Loucy (cell line): Measurements from ENCODE around the gene CGN.

Experiments used
- H2AFZ ChIP-seq: fragments of 200-600 bp; sonication (generic); 2 replicates; pipeline ENCODE4 v1.6.0; 2016; ENCODE audit warnings: antibody characterized with exemption, mild to moderate bottlenecking, low read length, moderate library complexity
- H3F3A ChIP-seq: fragments of 200-600 bp; 2 replicates; pipeline ENCODE4 v1.6.0; 2016; ENCODE audit warnings: antibody characterized with exemption, low read depth, mild to moderate bottlenecking
- H3K27me3 ChIP-seq: fragments of 200-600 bp; sonication (generic); 2 replicates; pipeline ENCODE4 v1.6.1; 2014; ENCODE audit warnings: low read length, mild to moderate bottlenecking; ENCODE audit not compliant: insufficient read depth, poor library complexity, severe bottlenecking
- H3K36me3 ChIP-seq: fragments of 200-600 bp; sonication (generic); 2 replicates; pipeline ENCODE4 v1.6.1; 2016; ENCODE audit warnings: low read length; ENCODE audit not compliant: insufficient read depth
- H3K4me1 ChIP-seq: fragments of 200-600 bp; sonication (generic); 2 replicates; pipeline ENCODE4 v1.5.1; 2014; ENCODE audit warnings: low read length, mild to moderate bottlenecking; ENCODE audit not compliant: insufficient read depth, poor library complexity, severe bottlenecking
- H3K4me2 ChIP-seq: fragments of 200-600 bp; sonication (generic); 2 replicates; pipeline ENCODE4 v1.6.0; 2014; ENCODE audit warnings: antibody characterized with exemption, low read length, low read depth, mild to moderate bottlenecking; ENCODE audit not compliant: poor library complexity, severe bottlenecking
- H3K4me3 ChIP-seq: fragments of 200-600 bp; sonication (generic); 2 replicates; pipeline ENCODE4 v1.5.1; 2014; ENCODE audit warnings: low read length, mild to moderate bottlenecking, mixed read lengths; ENCODE audit not compliant: poor library complexity, severe bottlenecking
- H3K79me2 ChIP-seq: fragments of 200-600 bp; sonication (generic); 2 replicates; pipeline ENCODE4 v1.6.1; 2014; ENCODE audit warnings: low read length; ENCODE audit not compliant: insufficient read depth
- H3K9ac ChIP-seq: fragments of 200-600 bp; sonication (generic); 2 replicates; pipeline ENCODE4 v1.6.0; 2014; ENCODE audit warnings: mild to moderate bottlenecking, low read depth, low read length, moderate library complexity; ENCODE audit not compliant: poor library complexity, severe bottlenecking
- H3K9me2 ChIP-seq: fragments of 200-600 bp; sonication (generic); replicated peaks from 2 replicates; pipeline ENCODE4 v1.6.1; 2016; ENCODE audit warnings: low read depth, low read length, mixed read lengths
- H3K9me3 ChIP-seq: fragments of 200-600 bp; sonication (generic); 2 replicates; pipeline ENCODE4 v1.6.1; 2014; ENCODE audit warnings: mild to moderate bottlenecking, antibody characterized with exemption, low read length, low read depth; ENCODE audit not compliant: insufficient read depth
- H4K20me1 ChIP-seq: fragments of 200-600 bp; sonication (generic); 2 replicates; pipeline ENCODE4 v1.6.0; 2014; ENCODE audit warnings: antibody characterized with exemption, low read length, mild to moderate bottlenecking; ENCODE audit not compliant: insufficient read depth, poor library complexity, severe bottlenecking
- EZH2phosphoT487 ChIP-seq: fragments of 200-600 bp; IDR thresholded peaks from 2 replicates; pipeline ENCODE4 v1.6.1; 2018; ENCODE audit warnings: antibody characterized with exemption, mild to moderate bottlenecking, moderate library complexity, borderline replicate concordance
- TF ChIP-seq, protein P1 (sequence below): fragments of 200-600 bp; sonication (generic); conservative IDR thresholded peaks from 2 replicates; pipeline ENCODE4 v1.5.1; 2014; ENCODE audit warnings: mild to moderate bottlenecking, antibody characterized with exemption, low read length

Gene CGN

DNA sequence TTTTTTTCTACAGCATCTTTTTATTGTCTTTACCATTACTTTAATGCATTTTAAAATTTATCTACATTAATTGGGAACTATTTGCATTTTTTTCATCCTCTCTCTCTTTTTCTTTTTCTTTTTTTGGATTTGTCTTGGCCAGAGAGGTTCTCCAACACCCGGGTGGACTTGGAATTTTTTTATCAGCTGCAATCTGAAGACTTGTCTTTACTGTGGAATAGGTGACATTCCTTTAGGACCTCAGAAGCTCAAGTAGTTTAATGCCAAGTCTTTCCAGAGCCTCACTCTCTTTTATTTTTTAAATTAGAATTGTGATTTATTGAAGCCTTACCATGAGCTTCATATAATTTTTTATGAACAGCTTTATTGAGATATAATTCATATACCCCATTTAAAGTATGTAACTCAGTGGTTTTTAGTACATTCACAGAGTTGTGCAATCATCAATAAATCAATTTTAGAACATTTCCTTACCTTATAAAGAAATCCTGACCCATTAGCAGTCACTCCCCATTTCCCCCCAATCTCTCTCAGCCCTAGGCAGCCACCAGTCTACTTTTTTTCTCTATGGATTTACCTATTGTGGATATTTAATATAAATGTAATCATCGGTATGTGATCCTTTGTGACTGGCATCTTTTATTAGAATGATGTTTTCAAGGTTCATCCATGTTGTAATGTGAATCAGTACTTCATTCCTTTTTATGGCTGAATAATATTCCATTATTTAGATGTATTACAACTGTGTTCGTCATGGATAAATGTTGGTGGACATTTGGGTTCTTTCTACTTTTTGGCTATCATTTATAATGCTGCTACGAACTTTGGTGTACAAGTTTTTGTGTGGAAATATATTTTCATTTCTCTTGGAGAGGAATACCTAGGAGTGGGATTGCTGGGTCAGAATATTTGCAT, 35.1 kb downstream of the CGN start:
- Histone ChIP-seq H3K4me3 (no peak overlapping the region), H3K9ac (no peak overlapping the region), H4K20me1 (no peaks in the 10 kb centered on the region), H3F3A (no peaks in the 10 kb centered on the region), H2AFZ (no peak overlapping the region), H3K27me3 (no peaks in the 10 kb centered on the region), H3K4me2 (no peak overlapping the region), H3K4me1 (no peaks in the 10 kb centered on the region), H3K79me2 (no peaks in the 10 kb centered on the region), H3K36me3 (no peaks in the 10 kb centered on the region), H3K9me2 (no peaks in the 10 kb centered on the region), H3K9me3 (no peaks in the 10 kb centered on the region)
- TF ChIP-seq, protein P1, sequence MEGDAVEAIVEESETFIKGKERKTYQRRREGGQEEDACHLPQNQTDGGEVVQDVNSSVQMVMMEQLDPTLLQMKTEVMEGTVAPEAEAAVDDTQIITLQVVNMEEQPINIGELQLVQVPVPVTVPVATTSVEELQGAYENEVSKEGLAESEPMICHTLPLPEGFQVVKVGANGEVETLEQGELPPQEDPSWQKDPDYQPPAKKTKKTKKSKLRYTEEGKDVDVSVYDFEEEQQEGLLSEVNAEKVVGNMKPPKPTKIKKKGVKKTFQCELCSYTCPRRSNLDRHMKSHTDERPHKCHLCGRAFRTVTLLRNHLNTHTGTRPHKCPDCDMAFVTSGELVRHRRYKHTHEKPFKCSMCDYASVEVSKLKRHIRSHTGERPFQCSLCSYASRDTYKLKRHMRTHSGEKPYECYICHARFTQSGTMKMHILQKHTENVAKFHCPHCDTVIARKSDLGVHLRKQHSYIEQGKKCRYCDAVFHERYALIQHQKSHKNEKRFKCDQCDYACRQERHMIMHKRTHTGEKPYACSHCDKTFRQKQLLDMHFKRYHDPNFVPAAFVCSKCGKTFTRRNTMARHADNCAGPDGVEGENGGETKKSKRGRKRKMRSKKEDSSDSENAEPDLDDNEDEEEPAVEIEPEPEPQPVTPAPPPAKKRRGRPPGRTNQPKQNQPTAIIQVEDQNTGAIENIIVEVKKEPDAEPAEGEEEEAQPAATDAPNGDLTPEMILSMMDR: no peak
- TF ChIP-seq EZH2phosphoT487: no peak

DNA sequence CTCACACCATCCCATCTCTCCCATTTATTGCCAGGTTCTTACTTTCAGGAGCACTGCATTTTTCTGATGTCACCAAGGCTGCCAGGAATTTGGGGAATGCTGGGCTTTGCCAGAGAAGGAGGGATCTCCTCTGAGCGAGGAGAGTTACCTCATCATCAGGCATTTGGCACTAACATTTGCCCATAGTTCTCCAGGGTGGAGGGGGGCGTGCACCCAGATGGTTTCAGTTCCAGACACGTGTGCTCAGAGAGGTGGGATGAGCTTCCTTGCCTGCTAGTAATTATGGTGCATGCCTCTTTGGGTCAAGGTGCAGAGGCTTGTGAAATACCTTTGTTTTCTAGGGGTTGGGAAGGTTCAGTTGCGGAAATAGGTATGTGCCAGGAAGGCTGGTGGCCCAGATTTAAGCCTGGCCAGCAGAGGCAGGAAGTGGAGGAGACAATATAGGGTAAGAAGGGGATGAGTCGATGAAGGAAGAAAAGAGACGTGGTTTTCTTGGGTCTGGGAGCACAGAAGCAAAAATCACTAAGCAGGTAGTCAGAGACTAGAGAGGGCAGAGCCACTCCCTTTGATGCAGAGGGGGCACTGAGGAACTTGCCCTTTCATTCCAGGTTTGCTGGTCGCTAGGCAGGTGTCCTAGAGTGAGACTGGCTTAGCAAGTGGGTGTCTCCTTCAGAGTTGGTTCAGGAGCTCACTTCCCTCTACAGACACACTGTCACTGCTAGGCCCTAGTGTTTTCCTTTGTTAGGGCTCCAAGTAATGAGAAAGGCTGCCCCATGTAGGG, 36.1 kb downstream of the CGN start:
- Histone ChIP-seq H4K20me1 (no peaks in the 10 kb centered on the region), H3K79me2 (no peaks in the 10 kb centered on the region), H3K36me3 (no peaks in the 10 kb centered on the region), H3K9ac (no peak overlapping the region), H3F3A (no peaks in the 10 kb centered on the region), H3K4me1 (no peaks in the 10 kb centered on the region), H3K27me3 (no peaks in the 10 kb centered on the region), H3K4me2 (no peak overlapping the region), H3K4me3 (no peak overlapping the region), H3K9me2 (no peaks in the 10 kb centered on the region), H2AFZ (no peak overlapping the region), H3K9me3 (no peaks in the 10 kb centered on the region)
- TF ChIP-seq EZH2phosphoT487: no peak
- TF ChIP-seq, protein P1: no peak

DNA sequence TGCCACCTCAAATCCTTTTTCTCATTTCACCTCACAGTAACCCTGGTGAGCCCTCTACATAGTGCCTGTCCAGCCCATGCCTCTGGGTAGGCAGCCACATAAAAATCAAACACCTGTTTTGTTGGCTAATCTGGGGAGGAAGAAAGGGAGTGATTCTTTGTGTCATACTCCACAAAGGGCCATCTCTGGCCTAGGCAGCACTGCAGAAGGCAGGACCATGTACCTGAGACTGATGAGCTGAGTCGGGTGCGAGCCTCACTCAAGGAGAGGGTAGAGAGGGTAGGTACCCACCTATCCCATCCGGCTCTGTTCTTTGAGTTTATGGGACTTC, 36.7 kb downstream of the CGN start:
- Histone ChIP-seq H2AFZ (no peak overlapping the region), H4K20me1 (no peaks in the 10 kb centered on the region), H3K9me2 (no peaks in the 10 kb centered on the region), H3F3A (no peaks in the 10 kb centered on the region), H3K4me2 (no peak overlapping the region), H3K4me1 (no peaks in the 10 kb centered on the region), H3K36me3 (no peaks in the 10 kb centered on the region), H3K9ac (no peak overlapping the region), H3K9me3 (no peaks in the 10 kb centered on the region), H3K4me3 (no peak overlapping the region), H3K27me3 (no peaks in the 10 kb centered on the region), H3K79me2 (no peaks in the 10 kb centered on the region)
- TF ChIP-seq, protein P1: no peak
- no peak for TF ChIP-seq EZH2phosphoT487
